Heart left ventricle (tissue), 16 donors: Measurements from ENCODE around the gene NUDT14. TPM values are rescaled to one million over a fixed set of nuclear protein-coding genes. Genes with fewer than 3 reads are reported as not detected.

Experiments
- ATAC-seq, 4 donors: fragments of 200-7000 bp; cut with Tn5 transposase; one replicate each; pipeline ENCODE4 v1.9.1; 2020 to 2022; ENCODE audit warnings: moderate library complexity in 4 of 4, mild to moderate bottlenecking in 3 of 4, moderate number of reproducible peaks in 1 of 4
- DNase-seq, 5 donors: peaks; one replicate each; pipeline ENCODE4 v3.0.0-alpha.2; 2020
- H3K27ac ChIP-seq, 12 donors: fragments of 200-600 bp; sonication (generic) in 4 of 12; one replicate each; pipeline versions ENCODE4 v1.5.0 to v1.8.0; 2016 to 2022; ENCODE audit warnings: mild to moderate bottlenecking in 2 of 12
- H3K27me3 ChIP-seq, 9 donors: fragments of 200-600 bp; sonication (generic) in 2 of 9; one replicate each; pipeline versions ENCODE4 v1.5.1 to v1.8.0; 2016 to 2022; ENCODE audit warnings: mild to moderate bottlenecking in 3 of 9
- H3K36me3 ChIP-seq, 9 donors: fragments of 200-600 bp; sonication (generic) in 2 of 9; one replicate each; pipeline versions ENCODE4 v1.5.0 to v1.8.0; 2018 to 2022; ENCODE audit warnings: mild to moderate bottlenecking in 2 of 9
- H3K4me1 ChIP-seq, 12 donors: fragments of 200-600 bp; sonication (generic) in 4 of 12; one replicate each; pipeline versions ENCODE4 v1.5.0 to v1.8.0; 2016 to 2022; ENCODE audit warnings: mild to moderate bottlenecking in 3 of 12
- H3K4me3 ChIP-seq, 12 donors: fragments of 200-600 bp; sonication (generic) in 4 of 12; one replicate each; pipeline versions ENCODE4 v1.5.0 to v1.8.0; 2017 to 2022; ENCODE audit warnings: mild to moderate bottlenecking in 9 of 12, moderate library complexity in 4 of 12
- H3K9me3 ChIP-seq, 12 donors: fragments of 200-600 bp; sonication (generic) in 4 of 12; one replicate each; pipeline versions ENCODE4 v1.5.0 to v1.8.0; 2016 to 2022; ENCODE audit warnings: mild to moderate bottlenecking in 1 of 12
- CTCF ChIP-seq, 12 donors: fragments of 200-600 bp; sonication (generic) in 4 of 12; IDR thresholded peaks; one replicate each; pipeline versions ENCODE4 v1.5.0 to v1.8.0; 2018 to 2022; ENCODE audit warnings: antibody characterized with exemption in 12 of 12, mild to moderate bottlenecking in 5 of 12
- POLR2A ChIP-seq, 2 donors: fragments of 450-650 bp; IDR thresholded peaks; one replicate each; pipeline ENCODE4 v1.6.1; 2017; ENCODE audit warnings: antibody characterized with exemption in 2 of 2, mild to moderate bottlenecking in 2 of 2, moderate library complexity in 2 of 2
- WGBS, 4 donors: extraction: QIAGEN DNeasy Blood & Tissue Kit in 2 of 4; methylation state at CpG; one replicate each; pipeline versions ENCODE4 v1.1.5 to v1.1.7; 2013 to 2018; 5-methylcytosine and 5-hydroxymethylcytosine counted together
- intact Hi-C, 10 donors: fragments of 100-400 bp; cut with DNase I; formaldehyde crosslinking; loops; one replicate each; pipeline versions ENCODE4 v1.11.1 to v1.14.2; 2022
- polyA plus RNA-seq, 2 donors: library from polyadenylated mRNA; stranded (reverse); fragments of 200-250 nt; gene quantifications; one replicate each; pipeline ENCODE4 v1.2.3, GENCODE V29; 2013
- total RNA-seq, 9 donors: library from RNA; depleted of rRNA in 2 of 9; stranded (reverse); fragments of >200 nt in 2 of 9; fragmentation: NEBNext Ultra II Directional in 3 of 9; extraction: Animal tissue kit (Norgen Biotek cat#: 25700) in 3 of 9; gene quantifications; one replicate each; pipeline versions ENCODE4 v1.1.0 to v1.2.4, GENCODE V29; 2016 to 2023
- donor health status: ischemic (EF 13 %, LVEDD 7.1; RV severe dilation, severe dysfunction).
- donor health status: healthy with polysubstance abuse.
- donor health status: DM: no; HTN: yes; CAD: no.
- donor health status: DM: no; HTN: no; CAD: no.
- donor health status: ischemic (EF 25% LVEDD 6.9; RV normal size, moderate dysfunction).
- donor health status: ischemic (EF 25% LVEDD 5.7; RV mildly dilated, moderate dysfunction).
- donor health status: healthy.
- donor health status: DM: yes; HTN: yes; CAD: no.
- donor health status: ischemic (EF 35%, LVEDD 5.7; RV mildly dilated, moderate dysfunction).
- donor health status: nonischemic (EF 11% LVEDD 7.7; RV severe dilation, severe dysfunction).
- donor health status: DM: yes; HTN: yes; CAD: no.
- donor health status: PGD.
- donor health status: ischemic (EF 29% LVEDD 5.4; RV normal size, mild dysfunction).
- donor health status: nonischemic (EF 23%, LVEDD 6.1; RV moderate dilation, normal function).

Gene NUDT14
- total and polyA plus RNA-seq, 11 donors, result 14.3 to 48.9 (median 23.8) TPM

- H3K4me1 ChIP-seq, result peaks cover 10 to 70% (median 56%) of the 10 kb centered on the region in 12 donors
- H3K27me3 ChIP-seq, result peaks cover 0 to 72% (median 35%) of the 10 kb centered on the region in 9 donors
- TF ChIP-seq CTCF (IDR thresholded peaks at IDR 0.05) (no peak), POLR2A (IDR thresholded peaks at IDR 0.05) (no peak)
- intact Hi-C loops, result no loop called here
- no peak overlapping the region for H3K4me3 ChIP-seq
- ATAC-seq, result no peak
- H3K9me3 ChIP-seq, result no peaks in the 10 kb centered on the region
- no peaks in the 10 kb centered on the region for H3K36me3 ChIP-seq
- WGBS, 4 donors, result 31 to 48% (median 43%) methylated on average over 15 to 17 of the region's 17 CpGs
- DNase-seq, result no peak
- H3K27ac ChIP-seq, result peak overlapping the region; percentile 55 to 97 (median 86)
Observed at GRCh38 chr14:105193916-105194782, 13.0 kb upstream of the NUDT14 start.

- Histone ChIP-seq H3K36me3 (no peaks in the 10 kb centered on the region), H3K27me3 (peaks cover 0 to 69% (median 31%) of the 10 kb centered on the region in 9 donors), H3K4me1 (peaks cover 10 to 61% (median 47%) of the 10 kb centered on the region in 12 donors), H3K27ac (peak overlapping the region; percentile 55 to 97 (median 86)), H3K9me3 (peaks cover 0 to 6% (median 0%) of the 10 kb centered on the region in 12 donors), H3K4me3 (no peak overlapping the region)
- intact Hi-C loops, result no loop called here
- peak; percentile 10 to 40 (median 36) for ATAC-seq
- WGBS, 4 donors, result 43 to 77% (median 47%) methylated on average over 2 to 29 of the region's 29 CpGs
- peak in 3 of 5 donors; percentile 58 to 76 (median 68) for DNase-seq
- TF ChIP-seq POLR2A (IDR thresholded peaks at IDR 0.05) (no peak), CTCF (IDR thresholded peaks at IDR 0.05) (no peak)
Observed at GRCh38 chr14:105192866-105193731, 12.0 kb upstream of the NUDT14 start.

GRCh38 chr14:105187935-105188524 lies 6.9 kb upstream of the NUDT14 start:
- TF ChIP-seq POLR2A (IDR thresholded peaks at IDR 0.05) (no peak), CTCF (IDR thresholded peaks at IDR 0.05) (peak in 2 of 12 donors; percentile 18 to 30)
- DNase-seq (no peak), ATAC-seq (peak in 1 of 4 donors; percentile 18)
- intact Hi-C loops, result loop anchor here in 1 of 10 donors (10.0 kb wide), 1 partner anchor 347 kb away; no protein-coding TSS in a partner anchor
- Histone ChIP-seq H3K27ac (no peak overlapping the region), H3K9me3 (peaks cover 0 to 8% (median 0%) of the 10 kb centered on the region in 12 donors), H3K4me1 (peaks cover 0 to 12% (median 2%) of the 10 kb centered on the region in 12 donors), H3K36me3 (no peaks in the 10 kb centered on the region), H3K4me3 (no peak overlapping the region), H3K27me3 (peaks cover 0 to 22% (median 7%) of the 10 kb centered on the region in 9 donors)
- WGBS, 4 donors, result 59 to 84% (median 72%) methylated on average over 12 to 14 of the region's 14 CpGs
